OCI-LY3 (cell line): ENCODE results near the gene ZFX.

Experiments used
- CTCF ChIP-seq: fragments of 200-600, 300-600 bp; sonication (generic); IDR thresholded peaks from 2 replicates; pipeline ENCODE4 v1.5.1; 2014; ENCODE audit warnings: antibody characterized with exemption, low read length, low read depth
- EZH2phosphoT487 ChIP-seq: fragments of 200-600 bp; shearing (Covaris generic); IDR thresholded peaks from 2 replicates; pipeline ENCODE4 v1.6.1; 2018; ENCODE audit warnings: antibody characterized with exemption, mixed run types, low read depth

- TF ChIP-seq CTCF (no peak), EZH2phosphoT487 (no peak)
Measured at GRCh38 chrX:24204958-24205357, 55.4 kb downstream of the ZFX start.
